Retina (tissue), 1 donor: ENCODE data around the gene ANKRD16.
"Not testable (repeated sequence)": the region's sequence is repeated elsewhere in the genome, so short reads cannot be mapped to it uniquely, and the experiment has no call there.

ENCODE experiments used
- DNase-seq: peaks from one replicate; pipeline ENCODE4 v3.0.0-alpha.2; 2016

Gene ANKRD16

DNA sequence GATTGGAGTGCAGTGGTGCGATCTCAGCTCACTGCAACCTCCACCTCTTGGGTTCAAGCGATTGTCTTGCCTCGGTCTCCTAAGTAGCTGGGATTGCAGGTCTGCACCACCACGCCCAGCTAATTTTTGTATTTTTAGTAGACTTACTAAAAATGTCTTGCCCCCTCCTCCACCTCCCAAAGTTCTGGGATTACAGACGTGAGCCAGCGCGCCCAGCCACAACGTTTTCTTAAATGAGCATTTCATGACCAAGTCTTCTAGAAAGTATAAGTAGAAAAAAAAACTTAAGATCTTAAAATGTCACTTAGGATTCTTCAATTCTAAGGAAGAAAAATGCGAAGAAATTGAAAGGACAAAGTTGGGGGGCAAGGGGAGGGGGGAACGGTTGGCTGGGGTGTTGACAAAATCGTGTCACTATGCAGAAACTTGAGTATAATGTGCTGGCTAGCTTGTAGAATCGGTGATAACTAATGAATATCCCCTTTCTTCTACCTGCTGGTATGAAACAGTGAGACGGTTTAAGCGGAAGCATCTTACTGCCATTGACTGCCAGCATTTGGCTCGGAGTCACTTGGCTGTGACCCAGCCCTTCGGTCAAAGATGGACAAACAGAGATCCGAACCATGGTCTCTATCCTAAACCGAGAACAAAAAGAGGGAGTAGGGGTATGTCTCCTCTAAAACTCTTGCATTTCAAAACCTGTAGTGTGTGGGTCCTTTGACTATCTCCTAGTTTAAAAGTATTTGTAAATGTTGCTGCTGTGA is 13.0 kb upstream of the ANKRD16 start:
- DNase-seq = no peak

DNA sequence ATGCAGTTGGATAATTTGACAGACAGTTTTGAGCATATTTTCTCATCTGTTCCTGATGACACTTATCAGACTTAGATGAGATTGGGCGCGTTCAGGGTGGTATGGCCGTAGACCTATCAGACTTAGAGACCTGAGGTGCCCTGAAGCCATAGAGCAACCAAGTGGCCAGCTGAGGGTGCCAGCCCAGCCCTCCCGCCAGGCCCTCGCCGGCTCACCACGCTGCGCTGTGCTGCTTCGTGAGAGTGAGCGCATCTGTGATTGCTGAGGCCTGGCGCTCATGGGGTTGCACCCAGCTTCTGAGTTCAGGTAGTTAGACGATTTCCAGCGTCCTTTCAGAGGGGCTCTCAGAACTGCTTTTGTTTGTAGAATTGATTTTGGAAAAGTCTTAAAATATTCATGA is 10.6 kb upstream of the ANKRD16 start:
- DNase-seq = no peak

DNA sequence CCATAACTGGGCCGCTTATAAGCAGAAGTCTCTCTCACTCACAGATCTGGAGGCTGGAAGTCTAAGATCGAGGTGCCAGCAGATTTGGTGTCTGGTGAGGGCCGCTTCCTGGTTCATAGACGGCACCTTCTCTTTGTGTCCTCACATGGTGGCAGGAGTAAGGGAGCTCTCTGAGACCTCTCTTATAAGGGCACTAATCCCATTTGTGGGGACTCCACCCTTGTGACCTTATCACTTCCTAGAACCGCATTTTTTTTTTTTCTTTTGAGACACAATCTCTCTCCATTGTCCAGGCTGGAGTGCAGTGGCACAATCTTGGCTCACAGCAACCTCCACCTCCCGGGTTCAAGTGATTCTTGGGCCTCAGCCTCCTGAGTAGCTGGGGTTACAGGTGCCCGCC is 8.5 kb upstream of the ANKRD16 start:
- DNase-seq = no peak

DNA sequence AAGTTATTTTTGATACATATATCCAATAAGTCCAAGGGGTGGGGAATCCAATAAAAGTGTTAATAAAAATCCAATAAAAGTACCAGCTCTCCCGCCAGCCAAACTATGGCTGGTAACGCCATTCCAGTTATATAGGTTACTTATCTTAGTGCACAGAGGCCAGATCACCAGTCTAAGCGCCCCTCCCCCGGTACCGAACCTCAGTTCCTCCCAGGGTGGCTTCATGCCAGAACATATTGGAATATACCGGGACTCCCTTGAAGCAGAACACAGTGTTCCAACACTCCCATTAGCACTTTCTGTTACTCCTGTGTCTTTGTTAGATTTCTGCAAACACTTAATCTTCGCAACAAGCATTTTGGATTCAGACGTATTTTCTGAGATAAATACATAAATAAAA is 7.8 kb upstream of the ANKRD16 start:
- DNase-seq = no peak

DNA sequence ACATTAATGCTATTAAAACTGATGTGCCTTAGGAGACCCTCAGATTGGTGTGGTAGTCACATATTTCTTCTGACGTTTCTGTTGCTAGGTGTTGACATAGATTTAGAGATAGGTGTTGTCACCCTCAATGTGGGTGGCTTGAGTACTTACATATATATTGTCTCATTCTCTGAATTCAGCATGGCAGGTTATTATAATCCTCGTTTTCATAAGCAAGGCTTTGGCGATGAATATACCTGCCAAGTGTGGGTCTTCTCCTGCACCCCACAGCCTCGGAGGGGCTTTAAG is 7.3 kb upstream of the ANKRD16 start:
- no peak for DNase-seq

DNA sequence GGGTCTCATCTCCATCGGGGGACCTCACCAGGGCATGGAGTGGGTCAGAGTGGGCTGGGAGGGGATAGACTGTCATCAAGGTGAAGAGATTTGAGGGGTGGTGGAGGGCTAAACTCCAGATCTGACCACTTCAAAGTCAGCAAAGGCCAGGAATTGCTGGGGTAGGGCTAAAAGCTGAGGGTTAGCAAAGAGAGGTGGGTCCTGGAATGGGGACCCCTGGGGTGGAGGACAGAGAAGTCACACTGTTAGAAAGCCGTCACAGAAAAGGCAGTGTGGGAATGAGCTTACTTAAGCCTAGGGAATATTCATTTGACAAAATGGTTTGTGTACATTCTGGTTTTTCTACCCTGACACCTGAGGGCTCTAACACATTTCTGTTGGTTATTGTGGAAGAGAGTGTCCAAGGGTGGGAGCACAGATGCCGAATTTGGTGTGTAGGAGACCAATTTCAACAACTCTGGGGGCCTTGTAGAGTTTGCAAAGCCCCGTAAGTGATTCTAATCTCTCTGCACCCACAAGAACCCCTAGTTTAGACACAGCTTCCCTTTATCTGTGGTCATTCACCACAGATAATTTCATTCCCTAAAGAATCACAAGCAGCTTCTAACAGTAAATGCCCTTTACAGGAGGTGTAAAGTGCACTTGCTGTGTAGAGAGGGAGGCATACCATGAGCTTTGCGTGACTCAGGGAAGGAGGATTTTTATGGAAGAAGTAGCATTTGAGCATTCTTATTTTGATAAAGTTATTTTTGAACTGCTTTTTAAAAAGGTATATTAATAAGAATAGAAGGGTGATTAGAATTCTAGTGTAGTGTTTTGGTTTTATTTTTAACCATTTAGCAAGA is 6.7 kb upstream of the ANKRD16 start:
- DNase-seq = peak; percentile 16

DNA sequence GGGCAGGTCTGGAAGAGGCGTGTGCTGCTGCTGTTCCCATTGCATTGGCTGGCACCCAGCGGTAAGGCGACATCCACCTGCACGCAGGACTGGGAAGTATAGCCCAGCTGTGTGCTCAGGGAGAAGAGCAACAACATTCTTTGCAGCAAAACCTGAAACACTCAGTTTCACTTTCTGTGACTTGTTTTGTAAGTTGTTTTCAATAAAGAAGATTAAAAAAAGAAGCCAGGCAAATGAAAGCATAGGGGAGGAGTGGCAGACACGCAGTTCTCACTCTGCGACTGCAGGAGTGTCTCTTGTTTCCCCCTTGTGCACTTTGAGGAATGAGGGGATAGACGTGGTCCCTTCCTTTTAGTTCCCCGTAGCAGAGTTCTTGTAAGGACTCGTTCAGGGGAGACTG is 6.1 kb upstream of the ANKRD16 start:
- DNase-seq = no peak

DNA sequence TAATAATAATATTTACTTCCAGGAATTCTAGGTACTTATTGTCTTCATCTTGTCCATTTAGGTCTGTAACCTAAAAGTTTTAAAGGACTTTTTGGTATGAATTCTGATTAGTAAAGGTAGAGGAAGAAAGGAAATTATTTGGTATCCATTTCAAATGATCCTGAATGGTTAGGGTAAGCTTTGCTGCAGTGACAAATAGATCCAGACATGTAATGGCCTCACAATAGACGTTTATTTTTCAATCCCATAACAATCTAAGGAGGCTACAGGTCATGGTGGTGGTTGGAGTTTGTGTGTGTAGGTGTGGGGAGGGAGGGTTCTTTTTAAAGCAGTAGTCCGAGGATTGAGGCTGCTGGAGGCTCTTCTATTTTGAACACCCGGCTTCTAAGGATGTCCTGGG is 5.7 kb upstream of the ANKRD16 start:
- no peak for DNase-seq

DNA sequence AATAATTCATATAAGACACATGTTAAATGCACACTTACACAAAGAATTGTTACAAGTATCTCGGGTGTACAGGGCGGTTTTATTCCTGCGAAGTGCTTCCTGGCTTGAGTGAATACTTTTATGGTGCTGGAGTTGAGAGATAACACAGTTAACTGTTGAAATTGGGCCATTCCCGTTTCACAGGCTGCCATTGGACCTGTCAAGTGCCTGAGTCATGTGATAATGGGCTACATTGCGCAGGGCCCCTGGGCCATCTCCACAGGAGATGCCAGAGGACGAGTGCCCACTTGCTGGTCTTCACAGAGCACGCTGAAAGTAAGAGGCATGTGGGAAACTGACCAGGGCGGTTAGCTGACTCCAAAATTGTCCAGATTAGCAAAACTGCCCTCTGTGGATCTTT is 5.2 kb upstream of the ANKRD16 start:
- no peak for DNase-seq

DNA sequence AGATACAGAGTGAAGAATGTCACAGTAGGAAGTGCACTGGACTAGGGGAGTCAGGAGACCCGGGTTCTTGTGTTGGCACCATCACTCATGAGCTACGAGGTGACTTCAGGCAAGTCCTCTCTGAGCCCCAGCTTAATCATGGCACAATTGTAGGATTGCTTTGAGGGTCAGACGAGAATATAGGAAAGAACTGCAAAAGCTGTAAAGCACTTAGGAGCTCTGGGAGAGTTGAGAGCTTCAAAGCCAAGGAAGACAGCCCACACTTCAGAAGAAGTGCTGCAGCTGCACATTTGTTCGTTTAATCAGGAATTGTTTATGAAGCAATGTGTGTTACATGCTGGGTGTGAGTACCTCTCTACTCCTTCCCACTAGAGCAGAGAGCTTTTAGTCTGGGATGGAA is 4.7 kb upstream of the ANKRD16 start:
- DNase-seq = no peak

DNA sequence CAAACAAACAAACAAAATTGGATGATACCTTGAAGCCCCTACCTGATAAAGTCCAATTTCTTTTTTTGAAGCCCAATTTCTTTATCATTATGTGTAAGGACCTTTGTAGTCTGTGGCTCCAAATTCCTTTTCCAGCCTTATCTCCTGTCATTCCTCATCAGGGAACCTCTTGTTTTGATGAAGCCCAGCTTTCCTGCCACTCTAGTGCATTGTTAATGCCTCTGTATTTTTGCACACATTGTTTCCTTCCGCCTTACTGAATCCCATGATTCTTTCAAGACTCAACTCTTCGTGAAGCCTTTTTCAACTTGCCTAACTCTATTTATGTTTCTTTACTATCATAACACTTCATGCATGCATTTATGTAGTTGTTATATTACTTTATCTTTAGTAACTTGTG is 3.6 kb upstream of the ANKRD16 start:
- DNase-seq = no peak

DNA sequence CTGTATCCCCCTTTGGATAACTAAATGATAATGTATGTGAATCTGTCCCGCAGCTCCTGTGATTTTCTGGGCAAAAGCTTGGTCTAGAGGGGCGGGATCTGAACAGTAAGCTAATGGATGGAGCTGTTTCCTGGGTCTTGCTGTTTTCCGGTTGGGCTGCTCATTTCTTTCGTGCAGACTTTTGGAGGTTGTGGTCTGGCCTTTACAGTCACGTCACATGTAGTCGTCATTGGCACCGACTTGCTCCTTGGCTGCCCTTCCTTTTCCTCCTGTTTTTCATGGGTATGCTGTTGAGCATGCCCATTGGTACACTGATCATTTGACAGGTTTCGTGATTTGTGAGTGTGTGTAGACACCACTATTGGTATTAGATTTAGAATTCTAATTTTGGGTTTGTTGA is 2.3 kb upstream of the ANKRD16 start:
- no peak for DNase-seq

DNA sequence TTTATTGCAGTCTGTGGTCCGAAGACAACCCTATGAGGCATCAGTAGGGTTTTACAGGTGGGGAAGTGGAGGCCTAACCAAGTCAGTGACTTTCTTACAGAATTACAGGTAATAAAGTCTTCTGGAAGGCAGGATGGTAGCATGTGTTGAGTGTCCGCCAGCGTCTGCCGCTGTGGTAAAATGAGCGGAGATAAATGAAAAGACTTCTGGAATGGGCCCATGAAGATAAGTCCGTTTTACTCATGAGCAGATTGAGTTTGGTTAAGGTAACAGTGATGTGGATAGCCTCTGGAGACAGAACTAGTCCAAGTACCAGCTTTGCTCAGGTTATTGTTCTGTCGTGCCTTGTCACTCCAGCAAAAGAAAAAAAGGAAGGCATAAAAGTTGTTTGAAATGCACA is 1.3 kb upstream of the ANKRD16 start:
- no peak for DNase-seq

DNA sequence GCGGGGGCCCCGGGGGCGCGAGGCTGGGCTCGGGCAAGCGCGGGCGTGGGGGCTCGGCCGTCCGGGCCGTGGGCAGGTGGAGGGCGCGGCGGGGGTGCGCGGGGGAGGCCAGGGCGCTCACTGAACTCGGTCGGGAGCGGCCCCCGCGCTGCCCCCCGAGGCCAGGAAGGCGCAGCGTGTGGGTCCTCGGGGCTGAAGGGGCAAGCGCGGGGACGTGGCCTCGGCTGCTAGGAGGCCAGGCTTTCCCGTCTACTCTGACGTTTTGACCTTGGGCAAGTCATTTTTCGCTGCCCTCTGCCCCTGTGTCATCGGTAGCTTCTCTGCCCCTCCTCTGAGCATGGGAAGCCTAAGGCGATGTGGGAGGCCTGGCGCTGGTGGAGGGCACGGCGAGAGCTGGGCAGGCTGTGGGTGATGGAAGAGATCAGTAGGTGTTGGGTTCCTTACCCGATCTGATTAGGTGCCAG is 791 bp upstream of the ANKRD16 start:
- DNase-seq = peak; percentile 34

DNA sequence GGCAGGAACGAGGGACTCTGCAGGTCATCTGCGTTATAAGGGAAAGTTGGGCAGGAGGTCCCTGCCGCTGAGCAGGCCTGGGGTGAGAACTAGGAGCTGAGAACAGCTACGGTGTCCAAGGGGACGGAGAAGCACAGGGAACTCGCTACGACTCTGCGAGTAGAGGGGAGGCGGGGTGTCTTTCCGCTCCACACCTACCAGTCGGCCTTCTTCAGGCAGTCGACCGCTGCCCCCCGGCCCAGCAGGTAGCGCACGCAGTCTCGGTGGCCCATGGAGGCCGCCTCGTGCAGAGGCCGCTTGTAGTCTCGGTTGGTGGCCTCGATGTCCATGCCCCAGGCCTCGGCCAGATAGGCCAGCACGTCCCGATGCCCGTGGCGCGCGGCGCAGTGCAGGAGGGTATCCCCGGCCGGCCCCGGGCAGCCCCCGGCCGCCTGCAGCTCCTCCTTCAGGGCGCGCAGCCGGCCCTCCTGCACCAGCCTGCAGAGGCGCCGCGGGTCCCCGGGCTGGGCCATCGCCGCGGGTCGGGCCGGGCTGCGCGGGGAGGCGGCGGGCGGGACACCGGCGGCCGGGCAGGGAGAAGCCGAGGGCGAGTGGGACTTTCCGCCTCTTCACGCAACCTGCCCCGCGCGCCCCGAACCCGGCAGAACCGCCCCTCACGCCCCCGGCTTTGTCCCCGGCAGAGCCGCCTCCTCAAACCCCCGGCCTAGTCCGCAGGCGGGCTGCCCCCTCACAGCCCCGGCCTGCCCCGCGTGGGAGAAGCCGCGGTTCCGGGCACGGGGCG is 660 bp downstream of the ANKRD16 start:
- peak; percentile 75 for DNase-seq

DNA sequence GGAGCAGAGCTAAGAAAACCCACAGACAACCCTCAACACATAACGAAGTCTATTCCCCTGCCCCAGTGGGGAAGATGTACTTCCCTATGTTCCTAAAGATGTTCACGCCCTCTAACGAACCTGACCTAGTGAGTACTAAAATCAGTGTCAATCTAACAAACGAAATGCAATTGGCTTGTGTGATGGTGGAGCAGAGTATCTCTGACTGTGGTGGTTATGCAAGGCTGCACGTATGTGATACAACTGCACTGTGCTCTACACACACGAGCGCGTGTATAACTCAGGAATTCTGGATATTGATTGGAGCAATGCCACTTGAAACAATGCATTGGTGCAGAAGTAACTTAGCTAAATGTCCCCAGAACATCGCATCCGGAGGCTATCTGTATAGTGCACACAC is 1.3 kb downstream of the ANKRD16 start:
- DNase-seq = no peak

DNA sequence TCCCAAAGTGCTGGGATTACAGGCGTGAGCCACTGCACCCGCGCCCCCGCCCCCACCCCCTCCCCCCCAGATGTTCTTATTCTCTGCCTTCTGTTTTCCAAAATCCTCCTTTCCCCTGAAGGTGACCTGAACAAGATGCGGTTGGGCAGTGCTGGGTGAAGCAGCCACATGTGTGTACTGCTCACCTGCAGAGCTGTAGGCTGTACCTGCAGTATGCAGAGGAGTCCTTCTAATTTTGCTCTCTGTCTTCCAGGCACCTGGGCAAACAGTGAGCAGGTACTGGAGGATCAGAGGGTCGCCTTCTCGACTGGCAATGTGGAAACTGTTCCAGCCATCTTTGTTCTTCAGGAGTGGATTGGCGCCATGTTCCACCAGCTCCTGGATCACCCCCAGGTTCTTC is 2.1 kb downstream of the ANKRD16 start:
- DNase-seq = no peak

DNA sequence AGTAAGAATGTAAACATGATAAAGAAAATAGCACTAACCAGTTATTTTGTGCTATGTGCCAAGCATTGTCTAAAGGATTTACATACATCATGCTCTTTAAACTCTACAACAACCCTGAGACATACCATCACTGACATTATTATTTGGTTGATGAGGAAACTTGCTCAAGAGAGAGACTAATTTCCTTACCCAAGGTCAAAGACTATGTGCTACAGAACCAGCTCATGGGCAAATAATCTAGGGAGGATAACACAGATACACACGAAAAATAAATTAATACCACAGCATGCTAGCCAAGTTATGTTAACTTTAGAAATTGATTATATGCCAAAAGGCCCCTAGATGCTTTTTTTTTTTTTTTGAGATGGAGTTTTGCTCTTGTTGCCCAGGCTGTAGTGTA is 2.7 kb downstream of the ANKRD16 start:
- no peak for DNase-seq

DNA sequence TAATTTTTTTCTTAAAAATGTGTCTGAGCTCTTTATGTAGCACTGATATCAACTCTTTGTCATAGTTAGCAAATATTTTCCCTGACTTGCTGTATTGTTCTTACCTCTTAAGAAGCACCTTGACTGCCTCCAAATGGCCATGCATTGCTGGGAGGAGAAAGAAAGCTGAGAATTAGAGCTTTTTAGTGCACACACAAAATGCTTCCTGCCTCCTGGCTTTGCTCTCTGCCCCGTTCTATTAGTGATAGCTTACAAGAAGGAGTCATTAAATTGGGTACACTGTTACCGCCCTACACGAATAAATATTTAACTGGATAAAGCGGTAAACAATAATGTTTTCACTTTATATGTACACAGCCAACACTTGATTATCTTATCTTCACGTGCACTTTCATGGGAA is 4.1 kb downstream of the ANKRD16 start:
- no peak for DNase-seq

DNA sequence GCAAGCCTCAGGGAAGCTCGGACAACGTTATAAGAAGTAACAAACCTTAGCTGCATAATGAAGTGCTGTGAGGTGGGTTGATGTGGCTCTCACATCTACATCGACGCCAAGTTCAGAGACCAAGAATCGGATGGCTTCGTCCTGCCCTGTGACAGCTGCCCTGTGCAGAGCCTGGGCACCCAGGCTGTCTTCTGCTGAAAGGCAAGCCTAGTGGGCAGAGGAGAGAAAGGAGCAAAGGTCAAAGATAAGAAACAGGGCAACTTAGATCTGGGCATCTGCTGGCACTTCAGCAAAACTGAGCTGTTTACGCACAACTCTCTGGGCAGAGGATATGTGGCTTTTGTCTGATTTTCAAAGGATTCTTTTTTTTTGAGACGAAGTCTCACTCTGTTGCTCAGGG is 6.7 kb downstream of the ANKRD16 start:
- no peak for DNase-seq

DNA sequence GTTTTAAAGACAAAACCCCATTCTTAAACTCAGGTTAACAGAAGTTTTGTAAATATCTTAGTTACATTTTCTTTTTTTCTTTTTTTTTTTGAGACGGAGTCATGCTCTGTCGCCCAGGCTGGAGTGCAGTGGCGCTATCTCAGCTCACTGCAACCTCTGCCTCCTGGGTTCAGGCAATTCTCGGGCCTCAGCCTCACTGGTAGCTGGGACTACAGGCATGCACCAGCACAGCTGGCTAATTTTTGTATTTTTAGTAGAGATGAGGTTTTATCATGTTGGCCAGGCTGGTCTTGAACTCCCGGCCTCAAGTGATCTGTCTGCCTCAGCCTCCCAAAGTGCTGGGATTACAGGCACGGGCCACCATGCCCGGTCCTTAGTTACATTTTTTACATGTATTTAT is 12.7 kb downstream of the ANKRD16 start:
- not testable (repeated sequence) for DNase-seq

DNA sequence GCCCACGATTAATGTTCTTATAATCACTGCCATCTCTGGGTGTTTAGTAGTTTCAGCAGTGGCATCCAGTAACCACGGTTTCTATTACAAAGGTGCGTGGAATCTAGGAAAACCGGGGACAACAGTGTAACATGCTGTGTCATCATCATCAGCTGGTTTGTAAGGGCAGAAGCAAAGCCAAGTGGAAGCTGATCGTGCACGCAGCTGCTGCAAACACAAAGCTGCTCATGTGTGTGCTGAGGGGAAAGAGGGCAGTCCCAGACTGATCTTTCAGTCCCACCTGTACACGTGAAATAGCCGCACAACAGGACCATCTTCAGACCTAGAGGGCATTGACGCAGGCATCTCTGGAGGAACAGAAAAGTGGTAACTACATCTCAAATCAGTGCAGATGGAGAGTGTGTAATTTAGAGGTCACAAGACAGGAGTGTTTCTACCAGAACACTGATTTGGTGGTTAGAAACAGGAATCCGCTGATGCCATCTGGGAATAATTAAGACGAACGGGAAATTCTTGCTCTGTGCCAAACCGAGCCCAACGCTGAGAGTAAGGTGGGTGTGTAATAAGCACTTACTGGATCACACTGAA is 13.4 kb downstream of the ANKRD16 start:
- DNase-seq = no peak

DNA sequence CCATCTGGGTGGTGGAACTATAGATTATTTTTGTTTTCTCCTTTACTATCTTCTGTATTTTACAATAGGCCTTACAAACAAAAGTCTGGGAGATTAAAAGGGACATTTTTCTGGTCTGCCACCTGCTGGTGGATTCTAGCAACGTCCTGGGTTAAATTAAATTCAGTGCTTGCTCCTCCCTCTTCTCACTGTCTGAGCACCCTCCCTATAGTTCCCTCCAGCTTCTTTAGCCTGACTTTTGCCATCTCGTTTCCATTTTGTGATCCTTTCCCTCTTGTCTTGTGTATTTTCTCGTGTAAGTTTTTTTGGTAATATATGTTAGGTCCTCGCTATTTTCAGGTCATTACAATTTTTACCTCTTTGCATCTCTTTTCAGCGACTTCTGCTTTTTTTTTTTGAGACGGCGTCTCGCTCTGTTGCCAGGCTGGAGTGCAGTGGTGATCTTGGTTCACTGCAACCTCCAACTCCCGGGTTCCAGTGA is 16.1 kb downstream of the ANKRD16 start:
- DNase-seq = peak; percentile 84
